Measurements from ENCODE around the gene CCDC184. TPM values are rescaled to one million over a fixed set of nuclear protein-coding genes. Genes with fewer than 3 reads are reported as not detected.
A peak's percentile ranks its signal among the peaks of the same experiment; 100 is the strongest.
"Not testable (repeated sequence)": the region's sequence is repeated elsewhere in the genome, so short reads cannot be mapped to it uniquely, and the experiment has no call there.

CCDC184 gene
- total and polyA plus RNA-seq, 2 experiments from 2014 or later = 1.7 to 2.0 TPM

DNA sequence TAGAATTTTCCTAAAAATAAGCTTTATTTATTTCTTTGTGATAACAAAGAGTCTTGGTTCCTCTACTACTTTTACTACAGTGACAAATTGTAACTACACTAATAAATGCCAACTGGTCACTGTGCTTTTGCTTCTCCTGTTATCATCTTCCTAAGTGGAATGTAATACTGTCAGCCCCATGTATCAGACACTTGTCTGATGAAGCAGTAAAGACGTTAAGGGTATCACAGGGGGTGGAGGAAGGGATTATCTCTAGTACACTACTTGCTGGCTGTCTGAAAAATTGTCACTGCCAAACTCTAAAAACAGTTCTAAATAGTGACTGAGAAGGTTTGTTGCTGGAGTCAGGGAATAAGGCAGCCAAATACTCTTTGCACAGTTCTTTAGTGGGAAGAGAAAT, 37.5 kb upstream of the CCDC184 start:
- Histone ChIP-seq H3K79me2 (ENCODE audit: insufficient read depth) (no peaks in the 10 kb centered on the region), H3K27ac (no peak overlapping the region), H3K36me3 (ENCODE audit: low read depth) (peaks cover 32% of the 10 kb centered on the region; the same call in 1 of the 2 replicates), H2AFZ (no peak overlapping the region), H3K4me3 (no peak overlapping the region), H3K4me1 (ENCODE audit: insufficient read depth) (no peaks in the 10 kb centered on the region), H3K9ac (no peak overlapping the region), H3F3A (ENCODE audit: insufficient read depth) (no peaks in the 10 kb centered on the region), H3K9me2 (ENCODE audit: insufficient read depth) (no peaks in the 10 kb centered on the region), H4K20me1 (ENCODE audit: insufficient read depth) (no peaks in the 10 kb centered on the region), H3K9me3 (ENCODE audit: low read depth) (no peaks in the 10 kb centered on the region), H3K4me2 (ENCODE audit: unreplicated experiment) (no peak overlapping the region), H3K27me3 (replicated peaks; ENCODE audit: insufficient read depth) (no peaks in the 10 kb centered on the region)
- no peak for DNase-seq
- WGBS, 2 experiments (ENCODE audit: low coverage in 1 of 2, low lambda C conversion rate in 2 of 2, missing lambda C conversion rate in 2 of 2) = 13 to 14% methylated on average over 1 of the region's 1 CpG
- in situ Hi-C loops (cut with MboI) = no loop called here
- TF ChIP-seq EZH2phosphoT487 (IDR thresholded peaks at IDR 0.05; ENCODE audit: insufficient read depth, low read depth) = no peak
- TF ChIP-seq EZH2 (IDR thresholded peaks at IDR 0.05; ENCODE audit: insufficient read depth, poor library complexity, severe bottlenecking) = no peak

DNA sequence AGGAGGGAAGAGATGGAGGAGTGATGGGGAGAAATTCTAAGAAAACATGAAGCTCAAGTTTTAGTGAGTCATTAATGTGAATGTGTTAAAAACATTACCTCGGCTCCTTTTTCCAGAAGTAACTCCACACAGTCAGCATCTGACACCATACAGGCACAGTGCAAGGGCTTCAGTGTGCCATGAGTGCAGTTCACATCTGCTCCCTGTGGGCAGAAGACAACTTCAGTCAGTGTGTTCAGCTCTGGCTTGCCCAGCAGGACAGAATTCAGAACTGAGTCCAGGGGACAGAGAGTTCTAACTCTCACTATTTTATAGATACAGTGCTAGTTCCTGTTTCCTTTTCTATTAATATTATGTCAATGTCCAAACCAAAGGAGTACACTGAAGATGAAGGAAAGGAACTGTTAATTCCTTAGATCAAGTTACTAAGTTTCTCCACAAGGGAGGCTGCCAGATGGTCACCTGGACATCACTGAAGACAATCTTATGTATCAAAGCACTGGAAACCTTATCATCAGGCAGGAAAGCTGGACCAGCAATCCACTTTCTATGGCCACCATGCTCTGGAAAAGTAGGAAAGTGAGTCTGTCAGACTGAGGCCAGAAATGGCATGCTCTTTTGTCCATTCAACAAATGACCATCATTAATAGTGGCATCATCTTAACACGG, 32.2 kb upstream of the CCDC184 start:
- 42 to 47% methylated on average over 2 of the region's 2 CpGs for WGBS, 2 experiments (ENCODE audit: low coverage in 1 of 2, low lambda C conversion rate in 2 of 2, missing lambda C conversion rate in 2 of 2)
- Histone ChIP-seq H4K20me1 (ENCODE audit: insufficient read depth) (no peaks in the 10 kb centered on the region), H3K36me3 (ENCODE audit: low read depth) (peaks cover 27% of the 10 kb centered on the region; the same call in 1 of the 2 replicates), H3K4me3 (no peak overlapping the region), H3K4me2 (ENCODE audit: unreplicated experiment) (no peak overlapping the region), H3K9ac (no peak overlapping the region), H2AFZ (no peak overlapping the region), H3K27me3 (replicated peaks; ENCODE audit: insufficient read depth) (no peaks in the 10 kb centered on the region), H3K79me2 (ENCODE audit: insufficient read depth) (peaks cover 26% of the 10 kb centered on the region), H3K4me1 (ENCODE audit: insufficient read depth) (no peaks in the 10 kb centered on the region), H3K9me2 (ENCODE audit: insufficient read depth) (no peaks in the 10 kb centered on the region), H3K27ac (no peak overlapping the region), H3K9me3 (ENCODE audit: low read depth) (no peaks in the 10 kb centered on the region), H3F3A (ENCODE audit: insufficient read depth) (no peaks in the 10 kb centered on the region)
- in situ Hi-C loops (cut with MboI) = no loop called here
- DNase-seq = no peak
- TF ChIP-seq EZH2 (IDR thresholded peaks at IDR 0.05; ENCODE audit: insufficient read depth, poor library complexity, severe bottlenecking) (no peak), EZH2phosphoT487 (IDR thresholded peaks at IDR 0.05; ENCODE audit: insufficient read depth, low read depth) (no peak)

DNA sequence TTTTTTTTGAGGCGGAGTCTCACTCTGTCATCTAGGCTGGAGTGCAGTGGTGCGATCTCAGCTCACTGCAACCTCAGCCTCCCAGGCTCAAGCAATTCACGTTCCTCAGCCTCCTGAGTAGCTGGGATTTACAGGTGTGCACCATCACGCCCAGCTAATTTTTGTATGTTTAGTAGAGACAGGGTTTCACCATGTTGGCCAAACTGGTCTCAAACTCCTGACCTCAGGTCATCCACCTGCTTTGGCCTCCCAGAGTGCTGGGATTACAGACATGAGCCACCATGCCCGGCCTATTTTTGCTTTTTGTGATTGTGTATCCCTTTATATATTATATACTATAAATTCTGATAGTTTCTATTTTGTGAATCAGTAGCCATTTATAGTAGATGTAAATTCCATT, 27.7 kb upstream of the CCDC184 start:
- H4K20me1 ChIP-seq (ENCODE audit: insufficient read depth); H3K9me3 ChIP-seq (ENCODE audit: low read depth); H3K36me3 ChIP-seq (ENCODE audit: low read depth); H3F3A ChIP-seq (ENCODE audit: insufficient read depth); in situ Hi-C loops (cut with MboI); H3K27ac ChIP-seq; H3K4me3 ChIP-seq; H3K9ac ChIP-seq; H3K9me2 ChIP-seq (ENCODE audit: insufficient read depth); H3K27me3 ChIP-seq (replicated peaks; ENCODE audit: insufficient read depth); H2AFZ ChIP-seq; H3K4me1 ChIP-seq (ENCODE audit: insufficient read depth); DNase-seq: not testable (repeated sequence)
- peaks cover 37% of the 10 kb centered on the region for H3K79me2 ChIP-seq (ENCODE audit: insufficient read depth)
- peak overlapping the region; percentile 97 for H3K4me2 ChIP-seq (ENCODE audit: unreplicated experiment)
- whole genome bisulfite sequencing, 2 experiments (ENCODE audit: low coverage in 1 of 2, low lambda C conversion rate in 2 of 2, missing lambda C conversion rate in 2 of 2) = 76 to 87% methylated on average over 5 of the region's 5 CpGs

DNA sequence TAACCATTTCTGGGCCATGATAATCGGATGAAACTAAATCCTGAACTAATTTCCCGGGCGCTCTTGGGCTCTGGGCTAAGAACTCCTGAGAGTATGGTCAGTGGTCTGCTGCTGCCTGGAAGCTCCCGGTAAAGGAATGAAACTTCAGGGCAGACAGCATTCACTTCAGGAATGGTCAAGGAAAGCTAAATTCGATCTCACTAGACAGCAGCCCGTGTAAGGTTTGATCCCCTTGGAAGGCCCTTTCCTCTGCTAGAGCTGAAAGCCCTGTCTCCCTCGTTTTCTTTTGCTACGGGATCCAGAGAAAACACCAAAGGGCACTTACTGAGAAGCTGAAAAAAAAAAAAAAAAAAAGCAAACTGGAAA, 26.8 kb upstream of the CCDC184 start:
- peak overlapping the region; percentile 99 for H2AFZ ChIP-seq
- in situ Hi-C loops (cut with MboI) = no loop called here
- no peak for DNase-seq

More for the DNA sequence above, 26.8 kb upstream of the CCDC184 start:
- peak overlapping the region; percentile 97 for H3K4me2 ChIP-seq (ENCODE audit: unreplicated experiment)
- H3K4me3 ChIP-seq = peak overlapping the region; percentile 93
- H3K36me3 ChIP-seq (ENCODE audit: low read depth) = no peaks in the 10 kb centered on the region
- H4K20me1 ChIP-seq (ENCODE audit: insufficient read depth) = no peaks in the 10 kb centered on the region
- peak overlapping the region; percentile 31; the same call in 1 of the 2 replicates for H3K27ac ChIP-seq
- no peaks in the 10 kb centered on the region for H3K27me3 ChIP-seq (replicated peaks; ENCODE audit: insufficient read depth)
- no peaks in the 10 kb centered on the region for H3K9me3 ChIP-seq (ENCODE audit: low read depth)
- no peaks in the 10 kb centered on the region for H3F3A ChIP-seq (ENCODE audit: insufficient read depth)
- H3K9me2 ChIP-seq (ENCODE audit: insufficient read depth) = no peaks in the 10 kb centered on the region
- peak overlapping the region; percentile 85 for H3K9ac ChIP-seq
- WGBS, 2 experiments (ENCODE audit: low coverage in 1 of 2, low lambda C conversion rate in 2 of 2, missing lambda C conversion rate in 2 of 2) = 21 to 22% methylated on average over 8 of the region's 8 CpGs
- H3K4me1 ChIP-seq (ENCODE audit: insufficient read depth) = peaks cover 6% of the 10 kb centered on the region
- TF ChIP-seq EZH2 (IDR thresholded peaks at IDR 0.05; ENCODE audit: insufficient read depth, poor library complexity, severe bottlenecking) = no peak
- no peak for TF ChIP-seq EZH2phosphoT487 (IDR thresholded peaks at IDR 0.05; ENCODE audit: insufficient read depth, low read depth)
- H3K79me2 ChIP-seq (ENCODE audit: insufficient read depth) = peaks cover 37% of the 10 kb centered on the region

Measured in GM23248 (cell line).